Upper lobe of left lung (tissue), 4 donors: ENCODE data around the gene CCSER2.

Experiments
- EP300 ChIP-seq, 4 donors: sonication (generic); formaldehyde crosslinking; IDR thresholded peaks; one replicate each; pipeline ENCODE4 v1.5.1; 2017; ENCODE audit warnings: antibody characterized with exemption in 4 of 4, control low read depth in 2 of 4
- POLR2A ChIP-seq, 4 donors: fragments of 450-650 bp; IDR thresholded peaks; one replicate each; pipeline ENCODE4 v1.5.1; 2016 to 2017; ENCODE audit warnings: antibody characterized with exemption in 4 of 4, mild to moderate bottlenecking in 2 of 4
- POLR2AphosphoS5 ChIP-seq, 2 donors: sonication (generic); formaldehyde crosslinking; IDR thresholded peaks; one replicate each; pipeline ENCODE4 v1.5.1; 2017; ENCODE audit warnings: antibody characterized with exemption in 2 of 2
- TF ChIP-seq, protein P1 (sequence below), 6 experiments: fragments of 450-650 bp in 4 of 6; fragments of 200-600 bp in 2 of 6; sonication (generic) in 2 of 6; IDR thresholded peaks; one replicate each; pipeline ENCODE4 v1.5.1; 2016 to 2019; ENCODE audit warnings: antibody characterized with exemption in 6 of 6

GRCh38 chr10:84407388-84408049 is 79.1 kb downstream of the CCSER2 start:
- TF ChIP-seq, protein P1, sequence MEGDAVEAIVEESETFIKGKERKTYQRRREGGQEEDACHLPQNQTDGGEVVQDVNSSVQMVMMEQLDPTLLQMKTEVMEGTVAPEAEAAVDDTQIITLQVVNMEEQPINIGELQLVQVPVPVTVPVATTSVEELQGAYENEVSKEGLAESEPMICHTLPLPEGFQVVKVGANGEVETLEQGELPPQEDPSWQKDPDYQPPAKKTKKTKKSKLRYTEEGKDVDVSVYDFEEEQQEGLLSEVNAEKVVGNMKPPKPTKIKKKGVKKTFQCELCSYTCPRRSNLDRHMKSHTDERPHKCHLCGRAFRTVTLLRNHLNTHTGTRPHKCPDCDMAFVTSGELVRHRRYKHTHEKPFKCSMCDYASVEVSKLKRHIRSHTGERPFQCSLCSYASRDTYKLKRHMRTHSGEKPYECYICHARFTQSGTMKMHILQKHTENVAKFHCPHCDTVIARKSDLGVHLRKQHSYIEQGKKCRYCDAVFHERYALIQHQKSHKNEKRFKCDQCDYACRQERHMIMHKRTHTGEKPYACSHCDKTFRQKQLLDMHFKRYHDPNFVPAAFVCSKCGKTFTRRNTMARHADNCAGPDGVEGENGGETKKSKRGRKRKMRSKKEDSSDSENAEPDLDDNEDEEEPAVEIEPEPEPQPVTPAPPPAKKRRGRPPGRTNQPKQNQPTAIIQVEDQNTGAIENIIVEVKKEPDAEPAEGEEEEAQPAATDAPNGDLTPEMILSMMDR (IDR thresholded peaks at IDR 0.05): no peak
- TF ChIP-seq POLR2A (IDR thresholded peaks at IDR 0.05): no peak
- TF ChIP-seq POLR2AphosphoS5 (IDR thresholded peaks at IDR 0.05): no peak
- TF ChIP-seq EP300 (IDR thresholded peaks at IDR 0.05): no peak
